ENCODE data around the gene MYLK.

Gene MYLK

GRCh38 chr3:123774474-123774873, 109.7 kb downstream of the MYLK start:
- no peak for DNase-seq (ENCODE audit: low read depth, low spot score)

- DNase-seq (ENCODE audit: low read depth, low spot score) = no peak
Observed at GRCh38 chr3:123773681-123774431, 110.3 kb downstream of the MYLK start.

GRCh38 chr3:123769356-123769743, 114.8 kb downstream of the MYLK start:
- DNase-seq (ENCODE audit: low read depth, low spot score) = no peak

- no peak for DNase-seq (ENCODE audit: low read depth, low spot score)
Observed at GRCh38 chr3:123768480-123769355, 115.4 kb downstream of the MYLK start.

GRCh38 chr3:123767564-123768292, 116.4 kb downstream of the MYLK start:
- DNase-seq (ENCODE audit: low read depth, low spot score) = no peak

GRCh38 chr3:123767009-123767372, 117.1 kb downstream of the MYLK start:
- peak; percentile 9 for DNase-seq (ENCODE audit: low read depth, low spot score)

- peak; percentile 15 for DNase-seq (ENCODE audit: low read depth, low spot score)
Observed at GRCh38 chr3:123766193-123767008, 117.7 kb downstream of the MYLK start.

GRCh38 chr3:123765475-123766128, 118.5 kb downstream of the MYLK start:
- DNase-seq (ENCODE audit: low read depth, low spot score) = no peak

- no peak for DNase-seq (ENCODE audit: low read depth, low spot score)
Observed at GRCh38 chr3:123764647-123765046, 119.5 kb downstream of the MYLK start.

GRCh38 chr3:123762805-123763204, 121.3 kb downstream of the MYLK start:
- DNase-seq (ENCODE audit: low read depth, low spot score) = no peak

- no peak for DNase-seq (ENCODE audit: low read depth, low spot score)
Observed at GRCh38 chr3:123760817-123761216, 123.3 kb downstream of the MYLK start.

GRCh38 chr3:123759871-123760270, 124.3 kb downstream of the MYLK start:
- no peak for DNase-seq (ENCODE audit: low read depth, low spot score)

GRCh38 chr3:123759311-123759710, 124.8 kb downstream of the MYLK start:
- DNase-seq (ENCODE audit: low read depth, low spot score) = no peak

GRCh38 chr3:123758081-123758564, 126.0 kb downstream of the MYLK start:
- no peak for DNase-seq (ENCODE audit: low read depth, low spot score)

- DNase-seq (ENCODE audit: low read depth, low spot score) = no peak
Observed at GRCh38 chr3:123757281-123757940, 126.7 kb downstream of the MYLK start.

- no peak for DNase-seq (ENCODE audit: low read depth, low spot score)
Observed at GRCh38 chr3:123755501-123755900, 128.6 kb downstream of the MYLK start.

GRCh38 chr3:123755085-123755484, 129.0 kb downstream of the MYLK start:
- no peak for DNase-seq (ENCODE audit: low read depth, low spot score)

- no peak for DNase-seq (ENCODE audit: low read depth, low spot score)
Observed at GRCh38 chr3:123753286-123753685, 130.8 kb downstream of the MYLK start.

- DNase-seq (ENCODE audit: low read depth, low spot score) = no peak
Observed at GRCh38 chr3:123752228-123752627, 131.9 kb downstream of the MYLK start.

- DNase-seq (ENCODE audit: low read depth, low spot score) = no peak
Observed at GRCh38 chr3:123751433-123751832, 132.7 kb downstream of the MYLK start.

Data from iPS DF 19.7 (cell line).